DND-41 (cell line): ENCODE data around the gene ANKRD31.

ENCODE experiments used
- ATAC-seq: fragments of 200-7000 bp; cut with Tn5 transposase; 3 replicates; pipeline ENCODE4 v1.9.1; 2021; ENCODE audit warnings: low read depth; ENCODE audit not compliant: insufficient read depth
- DNase-seq: peaks from one replicate; pipeline ENCODE4 v3.0.0-alpha.2; 2020
- H2AFZ ChIP-seq: 2 replicates; pipeline ENCODE4 v1.6.0; 2012; ENCODE audit warnings: low read depth, low read length
- H3K27ac ChIP-seq: 2 replicates; pipeline ENCODE4 v1.5.1; 2012; ENCODE audit warnings: low read length, inconsistent platforms
- H3K27me3 ChIP-seq: fragments of 200-600 bp; sonication (generic); 2 replicates; pipeline ENCODE4 v1.6.0; 2012; ENCODE audit warnings: low read length, mild to moderate bottlenecking, inconsistent platforms; ENCODE audit not compliant: insufficient read depth, poor library complexity
- H3K36me3 ChIP-seq: 2 replicates; pipeline ENCODE4 v1.5.1; 2012; ENCODE audit warnings: low read length, inconsistent platforms; ENCODE audit not compliant: insufficient read depth
- H3K4me1 ChIP-seq: 2 replicates; pipeline ENCODE4 v1.5.1; 2012; ENCODE audit warnings: mild to moderate bottlenecking, low read length; ENCODE audit not compliant: insufficient read depth
- H3K4me2 ChIP-seq: 2 replicates; pipeline ENCODE4 v1.6.0; 2012; ENCODE audit warnings: mild to moderate bottlenecking, moderate library complexity, low read length, inconsistent platforms; ENCODE audit not compliant: insufficient read depth
- H3K4me3 ChIP-seq, 2 experiments: fragments of 200-600 bp in 1 of 2; shearing (Covaris generic) in 1 of 2; 2 replicates each; pipeline ENCODE4 v1.5.1; 2012 to 2016; ENCODE audit warnings: inconsistent platforms in 2 of 2, low read length in 2 of 2, mild to moderate bottlenecking in 2 of 2, low read depth in 1 of 2, moderate library complexity in 1 of 2
- H3K79me2 ChIP-seq: 2 replicates; pipeline ENCODE4 v1.6.0; 2012; ENCODE audit warnings: low read length, inconsistent platforms; ENCODE audit not compliant: insufficient read depth
- H3K9ac ChIP-seq: 2 replicates; pipeline ENCODE4 v1.6.0; 2012; ENCODE audit warnings: low read depth, mild to moderate bottlenecking, inconsistent platforms, low read length, moderate library complexity
- H3K9me3 ChIP-seq: 2 replicates; pipeline ENCODE4 v1.5.1; 2012; ENCODE audit warnings: low read length, moderate library complexity, mild to moderate bottlenecking, inconsistent platforms; ENCODE audit not compliant: insufficient read depth, severe bottlenecking
- H4K20me1 ChIP-seq: 2 replicates; pipeline ENCODE4 v1.6.0; 2012; ENCODE audit warnings: low read length; ENCODE audit not compliant: insufficient read depth
- CTCF ChIP-seq: IDR thresholded peaks from 2 replicates; pipeline ENCODE4 v1.5.1; 2012; ENCODE audit warnings: borderline replicate concordance, low read length, moderate library complexity, mild to moderate bottlenecking; ENCODE audit not compliant: poor library complexity, severe bottlenecking; ENCODE audit errors: extremely low read depth
- EZH2 ChIP-seq: IDR thresholded peaks from 3 replicates; pipeline ENCODE4 v1.6.1; 2012; ENCODE audit warnings: borderline replicate concordance, low read depth, mild to moderate bottlenecking, moderate library complexity, low read length, inconsistent platforms; ENCODE audit not compliant: severe bottlenecking

ANKRD31 gene

GRCh38 chr5:75281716-75282465 lies 45.2 kb upstream of the ANKRD31 start:
- TF ChIP-seq CTCF (no peak), EZH2 (no peak)
- no peak overlapping the region for H3K27ac ChIP-seq
- DNase-seq = no peak
- ATAC-seq = no peak
- H3K79me2 ChIP-seq = no peaks in the 10 kb centered on the region
- H3K4me2 ChIP-seq = no peak overlapping the region
- H3K4me1 ChIP-seq = no peaks in the 10 kb centered on the region
- no peaks in the 10 kb centered on the region for H4K20me1 ChIP-seq
- no peak overlapping the region for H2AFZ ChIP-seq
- H3K9me3 ChIP-seq = no peaks in the 10 kb centered on the region
- no peak overlapping the region for H3K9ac ChIP-seq
- H3K4me3 ChIP-seq = no peak overlapping the region
- H3K36me3 ChIP-seq = no peaks in the 10 kb centered on the region
- no peaks in the 10 kb centered on the region for H3K27me3 ChIP-seq

- Histone ChIP-seq H3K36me3 (no peaks in the 10 kb centered on the region), H3K9me3 (no peaks in the 10 kb centered on the region), H3K27ac (no peak overlapping the region), H3K79me2 (no peaks in the 10 kb centered on the region), H3K4me3 (no peak overlapping the region), H3K4me1 (no peaks in the 10 kb centered on the region), H3K9ac (no peak overlapping the region), H2AFZ (no peak overlapping the region), H3K4me2 (no peak overlapping the region), H3K27me3 (no peaks in the 10 kb centered on the region), H4K20me1 (no peaks in the 10 kb centered on the region)
- ATAC-seq (no peak), DNase-seq (no peak)
- TF ChIP-seq CTCF (no peak), EZH2 (no peak)
These were observed 42.6 kb upstream of the ANKRD31 start for GRCh38 chr5:75279321-75279720.

GRCh38 chr5:75277463-75277862 lies 40.8 kb upstream of the ANKRD31 start:
- TF ChIP-seq CTCF (no peak), EZH2 (no peak)
- H3K4me2 ChIP-seq = no peak overlapping the region
- H3K27me3 ChIP-seq = no peaks in the 10 kb centered on the region
- H4K20me1 ChIP-seq = no peaks in the 10 kb centered on the region
- H3K4me3 ChIP-seq = no peak overlapping the region
- H3K79me2 ChIP-seq = no peaks in the 10 kb centered on the region
- no peak overlapping the region for H3K9ac ChIP-seq
- no peak overlapping the region for H3K27ac ChIP-seq
- no peak for DNase-seq
- H3K4me1 ChIP-seq = no peaks in the 10 kb centered on the region
- no peaks in the 10 kb centered on the region for H3K9me3 ChIP-seq
- no peak overlapping the region for H2AFZ ChIP-seq
- no peaks in the 10 kb centered on the region for H3K36me3 ChIP-seq
- ATAC-seq = no peak

- Histone ChIP-seq H2AFZ (no peak overlapping the region), H3K4me1 (no peaks in the 10 kb centered on the region), H3K9ac (no peak overlapping the region), H4K20me1 (no peaks in the 10 kb centered on the region), H3K36me3 (no peaks in the 10 kb centered on the region), H3K27ac (no peak overlapping the region), H3K79me2 (no peaks in the 10 kb centered on the region), H3K4me3 (no peak overlapping the region), H3K4me2 (no peak overlapping the region), H3K9me3 (no peaks in the 10 kb centered on the region), H3K27me3 (no peaks in the 10 kb centered on the region)
- no peak for DNase-seq
- no peak for TF ChIP-seq CTCF
- TF ChIP-seq EZH2 = no peak
- ATAC-seq = no peak
These were observed 39.1 kb upstream of the ANKRD31 start for GRCh38 chr5:75275756-75276155.
